Measurements from ENCODE around the gene MAT1A.
A peak's percentile ranks its signal among the peaks of the same experiment; 100 is the strongest.
"Not testable (repeated sequence)": the region's sequence is repeated elsewhere in the genome, so short reads cannot be mapped to it uniquely, and the experiment has no call there.

MAT1A gene

DNA sequence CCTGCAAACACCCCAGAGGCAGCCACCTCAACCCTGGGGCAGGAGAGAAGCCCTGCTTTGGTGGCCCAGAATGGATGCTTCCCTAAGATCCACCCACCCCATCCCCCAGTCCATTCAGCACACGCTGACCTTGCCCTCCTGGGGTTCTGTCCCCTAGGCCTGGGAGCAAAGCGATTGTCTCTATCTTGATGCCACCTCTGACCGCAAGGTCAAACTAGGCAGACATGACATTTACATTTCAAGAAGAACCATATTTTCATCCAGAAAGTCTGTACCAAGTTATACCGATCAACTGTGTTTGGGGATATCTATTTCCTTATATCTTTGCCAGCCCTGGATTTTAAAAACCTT lies 23.0 kb downstream of the MAT1A start:
- Histone ChIP-seq H3K27me3 (ENCODE audit: low read depth) (no peaks in the 10 kb centered on the region), H3K4me3 (no peak overlapping the region)
- in situ Hi-C loops (cut with MboI; ENCODE audit: low sequenced_read_pairs), result no loop called here

DNA sequence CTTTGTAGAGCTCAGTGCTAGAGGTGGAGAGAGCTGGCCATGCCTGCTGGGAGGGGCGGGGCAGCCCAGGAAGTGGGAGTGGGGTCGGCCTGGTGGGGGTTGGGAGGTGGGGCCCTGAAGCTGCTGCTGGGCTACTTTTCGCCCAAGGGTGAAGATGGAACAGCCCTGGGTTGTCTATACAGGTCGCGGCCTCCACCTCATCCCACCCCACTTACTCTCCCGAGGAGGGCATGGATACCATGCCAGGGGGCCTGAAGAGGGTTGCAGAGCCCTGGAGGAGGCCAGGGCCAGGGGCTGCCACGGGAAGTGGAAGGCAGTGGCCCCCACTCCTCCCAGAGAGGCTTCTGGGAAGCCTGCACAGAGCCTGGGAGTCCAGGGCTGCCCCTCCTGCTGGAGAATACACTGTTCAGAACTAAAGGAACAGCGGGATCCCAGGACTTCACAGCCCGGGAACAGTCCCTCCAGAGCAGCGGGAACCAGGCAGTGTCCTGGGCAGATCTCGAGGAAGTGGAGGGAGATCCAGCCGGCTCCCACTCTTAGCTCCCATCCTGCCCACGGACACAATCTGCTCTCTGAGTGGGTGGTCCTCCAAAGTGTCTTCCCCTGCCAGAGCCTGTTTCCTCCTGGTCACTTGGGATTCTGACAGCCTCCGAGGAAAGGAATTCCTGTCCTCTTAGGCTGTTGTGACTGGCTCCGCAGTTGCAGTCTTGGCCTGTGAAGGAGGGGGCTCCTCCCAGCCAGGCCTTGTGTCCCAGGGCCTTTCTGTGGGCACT lies 23.5 kb downstream of the MAT1A start:
- no peaks in the 10 kb centered on the region for H3K4me1 ChIP-seq
- DNase-seq (ENCODE audit: low spot score in 2 of 2), result no peak
- in situ Hi-C loops (cut with MboI; ENCODE audit: low sequenced_read_pairs), result no loop called here
- no peaks in the 10 kb centered on the region for H3K9me3 ChIP-seq
- no peaks in the 10 kb centered on the region for H3K27me3 ChIP-seq (ENCODE audit: low read depth)
- H3K36me3 ChIP-seq (replicated peaks), result no peaks in the 10 kb centered on the region
- no peak overlapping the region for H3K4me3 ChIP-seq

More for the DNA sequence above, 23.0 kb downstream of the MAT1A start:
- H3K36me3 ChIP-seq (replicated peaks), result no peaks in the 10 kb centered on the region
- no peaks in the 10 kb centered on the region for H3K9me3 ChIP-seq
- no peak for DNase-seq (ENCODE audit: low spot score in 2 of 2)
- H3K4me1 ChIP-seq, result no peaks in the 10 kb centered on the region

DNA sequence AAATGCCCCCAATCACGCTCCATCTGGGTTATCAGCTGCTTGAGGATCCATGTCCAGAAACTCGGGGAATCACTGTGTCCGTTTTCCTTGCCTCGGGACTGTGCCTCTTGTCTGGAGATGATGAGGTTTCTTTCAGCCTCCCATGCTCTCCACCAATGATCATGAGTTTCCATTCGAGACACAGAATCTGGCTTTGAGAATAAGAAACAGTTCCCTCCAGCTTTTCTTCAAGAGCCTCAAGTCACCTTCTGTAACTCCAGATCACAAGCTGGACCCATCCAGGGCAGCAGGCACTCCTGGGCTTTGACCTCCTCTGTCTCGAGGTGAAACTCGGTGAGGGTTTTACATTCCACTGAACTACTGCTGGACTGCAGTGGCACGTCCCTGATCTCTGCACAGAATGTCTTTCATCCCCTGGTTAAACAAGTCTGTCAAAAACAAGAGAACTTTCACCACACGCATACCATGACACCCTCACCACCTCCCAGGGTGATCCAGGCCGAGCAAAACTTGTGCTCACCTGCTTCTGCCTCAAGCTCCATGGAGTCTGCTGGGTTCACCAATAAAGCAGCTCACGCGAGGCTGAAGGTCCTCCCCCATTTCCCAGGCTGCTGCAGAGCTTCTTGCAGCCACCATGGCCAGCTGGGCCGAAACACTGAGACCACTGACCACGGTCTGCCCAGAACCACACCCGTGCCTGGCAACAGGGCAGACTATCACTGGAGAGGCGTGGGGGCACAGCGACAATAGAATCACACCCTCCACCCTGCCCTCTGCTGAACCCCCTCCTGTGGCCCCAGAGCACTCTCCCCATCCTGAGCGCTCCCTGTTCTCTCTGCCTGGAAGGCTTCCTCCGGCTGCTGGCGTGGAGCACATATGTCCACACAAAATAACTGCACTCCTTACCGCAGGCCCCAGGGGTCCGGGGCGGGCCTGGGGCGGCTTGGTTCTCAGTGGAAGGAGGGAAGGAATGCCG lies 25.1 kb downstream of the MAT1A start:
- Histone ChIP-seq H3K27me3 (ENCODE audit: low read depth) (no peaks in the 10 kb centered on the region), H3K4me3 (no peak overlapping the region), H3K4me1 (no peaks in the 10 kb centered on the region), H3K36me3 (replicated peaks) (no peaks in the 10 kb centered on the region), H3K9me3 (no peaks in the 10 kb centered on the region)
- no peak for DNase-seq (ENCODE audit: low spot score in 2 of 2)
- in situ Hi-C loops (cut with MboI; ENCODE audit: low sequenced_read_pairs), result no loop called here

DNA sequence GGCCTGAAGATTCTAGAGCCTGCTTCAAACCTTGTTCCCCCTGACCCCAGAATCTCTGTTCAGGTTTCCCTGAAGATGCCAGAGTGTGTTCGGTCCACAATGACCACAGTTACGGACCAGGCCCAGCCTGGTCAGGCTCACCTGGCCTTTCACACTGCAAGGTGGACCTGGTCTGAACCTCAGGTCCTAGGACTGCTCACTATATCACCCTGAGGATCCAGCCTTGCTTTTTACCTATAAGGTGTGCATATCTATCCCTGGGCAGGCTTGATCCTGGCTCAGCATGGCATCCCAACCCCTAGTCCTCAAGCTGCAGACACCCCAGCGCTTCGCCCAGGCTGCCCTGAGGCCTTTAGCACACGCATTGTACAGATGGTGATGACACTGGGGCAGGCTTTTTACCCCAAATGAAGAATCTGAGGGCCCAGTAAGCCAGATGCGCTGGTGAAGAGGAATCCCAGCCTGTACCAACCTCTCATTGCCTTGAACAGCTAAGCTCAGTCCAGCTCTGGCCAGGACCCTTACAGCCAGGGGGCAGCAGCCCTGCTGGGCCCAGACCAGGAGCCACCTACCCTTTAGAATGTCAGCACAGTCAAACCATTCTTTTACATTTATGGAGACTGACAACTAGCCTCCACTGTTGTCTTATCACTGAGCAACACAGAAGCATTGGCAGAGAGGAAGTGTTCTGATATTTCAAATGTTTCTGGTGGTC lies 28.0 kb downstream of the MAT1A start:
- H3K27me3 ChIP-seq (ENCODE audit: low read depth), result no peaks in the 10 kb centered on the region
- H3K4me1 ChIP-seq, result no peaks in the 10 kb centered on the region
- H3K4me3 ChIP-seq, result no peak overlapping the region
- in situ Hi-C loops (cut with MboI; ENCODE audit: low sequenced_read_pairs), result no loop called here
- no peaks in the 10 kb centered on the region for H3K9me3 ChIP-seq
- no peak for DNase-seq (ENCODE audit: low spot score in 2 of 2)
- no peaks in the 10 kb centered on the region for H3K36me3 ChIP-seq (replicated peaks)

DNA sequence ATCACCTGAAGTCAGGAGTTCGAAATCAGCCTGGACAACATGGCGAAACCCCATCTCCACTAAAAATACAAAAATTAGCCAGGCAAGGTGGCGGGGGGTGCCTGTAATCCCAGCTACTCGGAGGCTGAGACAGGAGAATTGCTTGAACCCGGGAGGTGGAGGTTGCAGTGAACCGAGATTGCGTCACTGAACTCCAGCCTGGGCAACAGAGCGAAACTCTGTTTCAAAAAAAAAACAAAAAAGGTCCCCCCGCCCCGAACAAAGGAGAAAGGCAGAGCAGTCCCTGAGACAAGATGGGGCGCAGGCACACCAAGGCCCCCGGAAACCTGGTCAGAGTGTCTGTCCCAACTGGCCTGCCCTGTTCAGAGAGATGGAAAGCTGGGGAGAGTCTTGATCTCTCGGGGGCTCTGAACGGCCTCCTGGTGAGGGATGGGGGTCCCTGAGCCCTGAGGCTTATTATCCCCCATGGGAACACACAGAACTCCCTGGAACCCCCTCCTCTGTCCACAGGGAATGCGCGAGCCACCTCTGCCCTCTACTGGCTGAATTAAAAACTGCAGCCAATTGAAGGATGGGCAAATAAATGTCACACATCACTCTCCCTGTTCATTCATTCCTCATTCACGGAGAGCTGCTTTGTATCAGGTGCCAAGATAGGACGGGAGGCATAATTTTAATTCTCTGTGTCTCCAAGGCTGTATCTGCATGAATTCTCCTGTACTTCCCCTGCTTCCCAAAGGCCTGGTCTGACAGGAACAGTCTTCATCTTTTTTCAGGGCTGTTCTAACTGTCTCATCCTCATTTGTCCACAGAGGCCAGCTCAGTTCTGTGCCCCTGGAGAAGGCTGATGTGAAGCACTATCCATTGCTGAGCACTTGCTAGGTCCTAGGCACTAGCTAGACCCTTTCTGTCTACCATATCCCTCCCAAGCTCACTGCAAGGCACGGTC lies 28.9 kb downstream of the MAT1A start:
- H3K9me3 ChIP-seq, result no peaks in the 10 kb centered on the region
- in situ Hi-C loops (cut with MboI; ENCODE audit: low sequenced_read_pairs), result no loop called here
- no peak overlapping the region for H3K4me3 ChIP-seq
- peak; percentile 7 to 71 for DNase-seq (ENCODE audit: low spot score in 2 of 2)
- H3K4me1 ChIP-seq, result no peaks in the 10 kb centered on the region
- no peaks in the 10 kb centered on the region for H3K36me3 ChIP-seq (replicated peaks)
- H3K27me3 ChIP-seq (ENCODE audit: low read depth), result no peaks in the 10 kb centered on the region

DNA sequence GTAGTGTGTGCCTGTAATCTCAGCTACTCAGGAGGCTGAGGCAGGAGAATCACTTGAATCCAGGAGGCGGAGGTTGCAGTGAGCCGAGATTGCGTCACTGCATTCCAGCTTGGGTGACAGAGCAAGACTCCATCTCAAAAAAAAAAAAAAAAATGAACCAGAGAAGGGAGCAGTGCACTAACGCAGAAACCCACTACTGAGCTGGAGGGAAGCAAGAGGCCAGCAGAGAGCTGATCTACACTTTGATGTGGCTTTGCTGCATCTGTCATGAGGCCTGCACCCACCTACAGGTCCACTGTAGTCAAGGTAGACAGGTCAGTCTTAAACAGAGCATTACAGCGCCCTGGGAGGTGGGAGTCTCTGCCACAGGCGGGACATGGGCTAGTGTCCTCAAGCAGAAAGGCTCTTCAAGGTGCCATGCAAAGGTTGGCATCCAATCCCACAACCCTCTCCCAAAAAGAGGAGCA lies 30.0 kb downstream of the MAT1A start:
- no peaks in the 10 kb centered on the region for H3K36me3 ChIP-seq (replicated peaks)
- no peak for DNase-seq (ENCODE audit: low spot score in 2 of 2)
- H3K9me3 ChIP-seq, result no peaks in the 10 kb centered on the region
- in situ Hi-C loops (cut with MboI; ENCODE audit: low sequenced_read_pairs), result no loop called here
- H3K27me3 ChIP-seq (ENCODE audit: low read depth), result no peaks in the 10 kb centered on the region
- H3K4me3 ChIP-seq, result no peak overlapping the region
- no peaks in the 10 kb centered on the region for H3K4me1 ChIP-seq

DNA sequence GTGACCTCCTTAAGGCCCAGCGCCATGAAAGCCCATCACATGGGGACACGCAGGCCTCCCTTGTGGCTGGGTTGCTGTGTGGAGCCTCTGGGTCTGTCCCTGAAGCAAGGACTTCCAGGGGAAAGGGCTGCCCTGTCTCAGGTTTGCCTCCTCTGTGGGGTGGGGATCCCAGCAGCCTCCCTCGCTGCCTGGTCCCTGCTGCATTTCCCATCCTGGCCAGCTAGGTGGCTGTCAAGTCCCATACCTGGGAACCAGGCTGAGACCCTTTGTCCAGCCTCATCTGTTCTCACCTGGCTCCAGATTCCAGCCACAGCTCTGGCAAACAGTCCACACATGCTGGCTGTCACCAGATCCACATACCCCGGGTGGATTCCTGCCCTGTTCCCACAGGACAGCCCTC lies 32.7 kb downstream of the MAT1A start:
- H3K9me3 ChIP-seq; H3K27me3 ChIP-seq (ENCODE audit: low read depth); H3K4me3 ChIP-seq; in situ Hi-C loops (cut with MboI; ENCODE audit: low sequenced_read_pairs); H3K4me1 ChIP-seq; H3K36me3 ChIP-seq (replicated peaks): not testable (repeated sequence)
- peak in 1 of 2 experiments; percentile 51 for DNase-seq (ENCODE audit: low spot score in 2 of 2)

DNA sequence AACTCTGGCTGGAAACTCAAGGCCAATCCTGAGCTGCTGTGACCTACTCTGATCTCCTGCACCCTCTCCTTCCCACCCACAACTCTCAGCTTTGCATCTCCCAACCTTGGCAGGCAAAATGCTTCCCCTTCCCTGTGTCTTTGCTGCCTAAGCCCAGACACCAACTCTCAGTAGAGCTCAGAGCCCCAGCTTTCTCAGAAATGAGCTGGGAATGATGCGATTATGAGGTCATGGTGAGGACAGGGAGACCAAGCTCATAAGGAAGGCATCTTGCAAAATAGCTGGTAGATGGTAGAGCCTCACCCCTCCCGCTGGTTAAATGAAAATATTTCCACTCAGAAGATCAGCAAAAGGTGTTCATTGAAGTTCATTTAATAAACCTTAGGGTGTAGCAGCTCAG lies 34.7 kb downstream of the MAT1A start:
- DNase-seq (ENCODE audit: low spot score in 2 of 2); H3K36me3 ChIP-seq (replicated peaks); H3K9me3 ChIP-seq; H3K27me3 ChIP-seq (ENCODE audit: low read depth); H3K4me3 ChIP-seq; H3K4me1 ChIP-seq; in situ Hi-C loops (cut with MboI; ENCODE audit: low sequenced_read_pairs): not testable (repeated sequence)

DNA sequence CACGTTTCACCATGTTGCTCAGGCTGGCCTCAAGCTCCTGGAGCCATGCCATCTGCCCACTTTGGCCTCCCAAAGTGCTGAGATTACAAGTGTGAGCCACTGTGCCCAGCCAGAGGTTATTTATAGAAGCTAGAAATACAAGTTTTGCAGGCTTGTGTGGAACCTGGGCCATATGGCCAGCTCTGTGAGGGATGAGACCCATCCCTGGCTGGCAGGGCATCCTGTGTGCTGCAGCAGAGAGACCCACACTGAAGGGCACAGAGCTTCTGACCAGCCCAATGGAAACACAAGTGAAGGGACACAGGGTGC lies 35.5 kb downstream of the MAT1A start:
- H3K4me1 ChIP-seq; H3K4me3 ChIP-seq; H3K9me3 ChIP-seq; H3K36me3 ChIP-seq (replicated peaks); in situ Hi-C loops (cut with MboI; ENCODE audit: low sequenced_read_pairs); H3K27me3 ChIP-seq (ENCODE audit: low read depth); DNase-seq (ENCODE audit: low spot score in 2 of 2): not testable (repeated sequence)

DNA sequence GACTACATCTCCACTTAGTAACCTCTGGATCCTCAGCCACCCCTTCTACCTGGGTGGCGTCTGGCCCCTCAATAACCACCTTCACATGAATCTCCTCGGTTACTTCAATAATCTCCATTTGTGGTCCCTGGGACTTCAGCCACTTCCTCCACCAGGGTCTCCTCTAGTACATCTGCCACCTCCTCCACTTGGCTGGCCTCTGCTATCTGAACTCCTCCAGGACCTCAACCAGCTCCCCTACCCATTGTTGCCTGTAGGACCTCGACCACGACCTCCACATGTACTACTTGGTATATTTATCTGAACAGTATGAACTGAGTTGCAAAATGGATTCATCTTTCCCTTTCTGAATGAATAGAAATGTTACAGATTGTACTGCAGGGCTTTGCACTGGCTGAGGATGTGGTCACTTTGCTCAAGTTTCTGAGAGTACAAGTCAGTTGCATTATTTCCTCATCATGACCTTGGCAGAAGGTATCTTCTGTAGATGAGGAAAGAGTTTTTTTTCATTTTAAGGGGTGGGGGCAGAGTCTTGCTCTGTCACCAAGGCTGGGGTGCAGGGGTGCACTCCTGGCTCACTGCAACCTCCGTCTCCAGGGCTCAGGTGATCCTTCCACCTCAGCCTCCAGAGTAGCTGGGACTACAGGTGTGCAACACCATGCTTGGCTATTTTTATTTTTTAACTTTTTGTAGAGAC lies 36.0 kb downstream of the MAT1A start:
- in situ Hi-C loops (cut with MboI; ENCODE audit: low sequenced_read_pairs), result no loop called here
- no peak overlapping the region for H3K4me3 ChIP-seq
- H3K9me3 ChIP-seq, result no peaks in the 10 kb centered on the region
- DNase-seq (ENCODE audit: low spot score in 2 of 2), result no peak
- no peaks in the 10 kb centered on the region for H3K27me3 ChIP-seq (ENCODE audit: low read depth)
- H3K4me1 ChIP-seq, result no peaks in the 10 kb centered on the region
- no peaks in the 10 kb centered on the region for H3K36me3 ChIP-seq (replicated peaks)

DNA sequence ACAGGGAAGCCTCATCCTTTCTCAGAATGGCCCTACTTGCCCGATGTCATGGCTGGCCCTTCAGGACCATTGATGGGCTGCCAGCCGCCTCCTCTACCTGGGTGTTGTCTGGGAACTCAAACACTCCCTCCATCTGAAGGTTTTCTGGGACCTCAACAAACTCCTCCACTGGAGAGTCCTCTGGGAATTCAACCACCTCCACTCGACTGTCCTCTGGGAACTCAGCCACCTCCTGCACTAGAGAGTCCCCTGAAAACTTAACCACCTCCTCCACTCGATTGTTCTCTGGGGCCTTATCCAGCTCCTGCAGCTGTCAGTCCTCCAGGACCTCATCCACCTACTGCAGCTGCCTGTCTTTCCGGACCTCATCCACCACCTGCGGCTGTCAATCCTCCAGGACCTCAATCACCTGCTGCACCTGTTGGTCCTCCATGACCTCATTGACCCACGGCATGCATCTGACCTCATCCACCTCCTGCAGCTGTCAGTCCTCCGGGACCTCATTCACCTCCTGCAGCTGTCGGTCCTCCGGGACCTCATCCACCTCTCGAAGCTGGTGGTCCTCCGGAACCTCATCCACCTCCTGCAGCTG lies 37.1 kb downstream of the MAT1A start:
- no peak for DNase-seq (ENCODE audit: low spot score in 2 of 2)
- Histone ChIP-seq H3K27me3 (ENCODE audit: low read depth) (no peaks in the 10 kb centered on the region), H3K4me1 (no peaks in the 10 kb centered on the region), H3K9me3 (no peaks in the 10 kb centered on the region), H3K4me3 (no peak overlapping the region), H3K36me3 (replicated peaks) (no peaks in the 10 kb centered on the region)
- in situ Hi-C loops (cut with MboI; ENCODE audit: low sequenced_read_pairs), result no loop called here

DNA sequence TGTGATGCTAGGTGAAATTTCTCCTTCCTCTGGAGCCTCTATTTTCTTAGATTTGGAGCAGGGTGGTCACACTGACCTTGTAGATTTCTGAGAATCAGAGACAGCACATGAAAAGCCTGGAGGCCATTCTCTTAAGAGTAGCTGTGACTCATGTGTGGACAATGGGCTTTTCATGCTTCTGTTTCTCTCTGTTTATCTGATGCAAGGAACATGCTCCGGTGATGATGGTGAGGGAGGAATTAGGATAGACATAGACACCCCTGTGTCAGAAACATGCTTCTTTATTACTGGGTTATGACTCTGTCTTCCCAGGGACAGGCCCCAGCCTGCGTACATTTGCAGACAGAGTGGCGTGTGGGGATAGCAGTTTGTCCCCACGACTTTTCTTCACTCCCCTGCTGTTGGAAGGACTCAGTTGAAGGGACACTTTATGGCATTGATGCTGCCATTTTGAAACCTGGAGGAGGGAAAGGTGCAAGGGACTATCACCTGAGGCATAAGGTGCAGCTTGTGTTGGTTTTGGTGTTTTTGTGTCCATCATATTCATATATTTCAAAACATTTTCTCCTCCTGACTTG lies 37.7 kb downstream of the MAT1A start:
- in situ Hi-C loops (cut with MboI; ENCODE audit: low sequenced_read_pairs); DNase-seq (ENCODE audit: low spot score in 2 of 2); H3K4me1 ChIP-seq; H3K36me3 ChIP-seq (replicated peaks); H3K27me3 ChIP-seq (ENCODE audit: low read depth); H3K4me3 ChIP-seq; H3K9me3 ChIP-seq: not testable (repeated sequence)

Data from HAP-1 (cell line).